ENCODE measurements around the gene MROH8.
A peak's percentile ranks its signal among the peaks of the same experiment; 100 is the strongest.

Gene MROH8

DNA sequence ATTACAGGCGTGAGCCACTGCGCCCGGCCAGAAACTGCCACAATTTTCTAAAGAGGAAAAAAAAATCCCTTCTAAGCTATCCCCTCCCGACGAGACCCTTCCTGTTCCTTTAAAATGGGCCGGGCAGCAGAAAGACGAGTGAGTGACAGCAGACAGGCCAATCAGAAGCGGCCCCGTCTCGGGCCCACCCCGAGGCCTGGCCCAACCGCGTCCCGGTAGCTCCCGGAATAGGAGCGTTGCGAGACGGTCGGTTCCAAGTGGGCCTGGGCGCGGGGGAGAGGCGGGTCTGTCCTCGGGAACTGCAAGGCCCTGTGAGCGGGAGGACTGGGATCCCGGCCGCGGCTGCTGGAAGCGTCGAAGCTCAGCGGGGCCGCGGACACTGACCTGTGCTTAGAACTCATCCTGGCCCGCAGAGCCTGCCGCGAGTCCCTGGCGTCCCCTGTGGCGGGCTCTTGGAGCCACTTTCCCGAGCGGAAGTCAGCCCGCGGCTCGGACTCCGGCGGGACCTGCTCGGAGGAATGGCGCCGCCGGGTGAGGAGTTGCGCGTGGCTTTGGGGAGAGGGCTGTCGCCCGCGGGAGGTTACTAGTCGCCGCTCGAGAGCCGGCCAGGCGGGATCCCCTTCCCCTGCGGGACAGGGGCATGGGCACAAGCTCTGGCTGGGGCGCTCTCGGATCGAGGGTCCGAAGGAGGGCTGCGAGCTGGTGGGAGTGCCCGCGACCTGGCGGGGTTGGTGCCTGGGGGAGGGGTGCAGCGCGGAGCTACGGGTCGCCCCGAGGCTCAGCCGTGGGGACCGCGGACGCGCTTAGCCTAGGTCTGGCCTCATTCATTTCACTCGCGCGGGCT, at the start of gene MROH8, which contains the start of gene RPN2:
Gene MROH8, minus strand, starts transcription at position 710 of the 844 bp plus-strand sequence.
Gene RPN2, plus strand, starts transcription at position 492 of the 844 bp plus-strand sequence. Its CDS starts 27 bp downstream, at position 519.
- H3K27ac Mint-ChIP-seq, result peak within 1 kb of the TSS; percentile 98
- H3K9me3 Mint-ChIP-seq, result no peaks in the 10 kb centered on the region
- peaks cover 3% of the 10 kb centered on the region for H3K36me3 Mint-ChIP-seq
- peak within 1 kb of the TSS; percentile 96 for H3K4me3 Mint-ChIP-seq
- H3K27me3 Mint-ChIP-seq, result no peaks in the 10 kb centered on the region
- H3K4me1 Mint-ChIP-seq, result peaks cover 43% of the 10 kb centered on the region

DNA sequence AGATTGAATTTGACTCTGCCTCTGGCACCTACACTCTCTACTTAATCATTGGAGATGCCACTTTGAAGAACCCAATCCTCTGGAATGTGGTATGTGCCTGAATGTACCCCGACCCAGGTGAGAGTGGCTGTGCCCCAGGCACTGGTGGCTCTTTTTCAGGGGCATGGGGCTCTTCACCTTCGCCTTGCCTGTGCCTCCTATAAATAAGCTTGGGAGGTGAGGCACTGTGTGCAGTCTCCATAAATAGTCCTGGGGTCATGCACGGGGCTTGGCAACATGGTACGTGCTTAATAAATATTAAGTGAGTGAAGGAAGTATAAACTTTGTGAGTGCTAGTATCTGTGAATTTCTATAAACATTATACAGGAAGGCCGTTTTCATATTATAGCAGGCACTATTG, 49.3 kb upstream of the MROH8 start:
- Mint-ChIP-seq H3K4me1 (no peaks in the 10 kb centered on the region), H3K27ac (no peak overlapping the region), H3K4me3 (no peak overlapping the region), H3K27me3 (no peaks in the 10 kb centered on the region), H3K9me3 (no peaks in the 10 kb centered on the region), H3K36me3 (peaks cover 33% of the 10 kb centered on the region)

DNA sequence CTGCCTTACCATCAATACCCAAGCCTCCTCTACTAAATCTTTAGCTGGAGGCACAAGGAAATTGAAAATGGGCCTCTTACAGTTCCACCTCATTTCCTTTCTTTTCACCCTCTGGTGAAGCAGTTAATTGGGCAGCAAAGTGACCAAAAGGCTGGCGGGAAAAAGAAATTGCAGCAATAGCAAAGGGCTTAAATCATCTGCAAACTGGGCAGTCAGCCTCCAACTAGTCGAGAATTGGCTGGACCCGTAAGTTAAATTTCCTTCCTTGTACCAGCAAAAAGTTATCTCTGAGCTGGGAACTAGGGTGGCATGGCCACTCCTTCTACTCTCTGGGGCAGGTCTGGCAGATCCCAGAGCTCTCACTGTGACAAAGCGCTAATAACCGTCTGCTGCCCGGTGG, 48.7 kb upstream of the MROH8 start:
- Mint-ChIP-seq H3K27me3 (no peaks in the 10 kb centered on the region), H3K27ac (no peak overlapping the region), H3K4me3 (no peak overlapping the region), H3K4me1 (no peaks in the 10 kb centered on the region), H3K36me3 (peaks cover 33% of the 10 kb centered on the region), H3K9me3 (no peaks in the 10 kb centered on the region)

DNA sequence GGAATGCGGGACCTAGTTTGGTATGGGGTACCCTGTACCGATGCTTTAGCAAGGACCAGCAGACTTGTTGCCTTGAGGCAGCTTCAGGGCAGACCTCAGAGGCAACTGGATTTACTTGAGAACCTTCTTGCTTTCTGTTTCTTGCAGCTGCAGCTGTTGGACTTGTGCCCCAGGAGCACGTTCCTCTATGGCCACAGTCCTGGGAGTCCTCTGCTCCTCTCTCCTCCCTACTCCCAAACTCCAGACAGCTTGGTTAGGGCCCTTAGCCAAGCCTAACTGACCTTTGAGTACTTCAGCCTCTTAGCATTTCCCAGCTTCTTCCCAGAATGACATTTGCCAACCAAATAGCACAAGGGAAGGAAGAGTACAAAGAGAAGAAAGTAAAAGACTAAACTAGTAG, 47.5 kb upstream of the MROH8 start:
- peaks cover 28% of the 10 kb centered on the region for H3K36me3 Mint-ChIP-seq
- H3K9me3 Mint-ChIP-seq, result no peaks in the 10 kb centered on the region
- no peaks in the 10 kb centered on the region for H3K27me3 Mint-ChIP-seq
- H3K4me3 Mint-ChIP-seq, result no peak overlapping the region
- no peak overlapping the region for H3K27ac Mint-ChIP-seq
- no peaks in the 10 kb centered on the region for H3K4me1 Mint-ChIP-seq

DNA sequence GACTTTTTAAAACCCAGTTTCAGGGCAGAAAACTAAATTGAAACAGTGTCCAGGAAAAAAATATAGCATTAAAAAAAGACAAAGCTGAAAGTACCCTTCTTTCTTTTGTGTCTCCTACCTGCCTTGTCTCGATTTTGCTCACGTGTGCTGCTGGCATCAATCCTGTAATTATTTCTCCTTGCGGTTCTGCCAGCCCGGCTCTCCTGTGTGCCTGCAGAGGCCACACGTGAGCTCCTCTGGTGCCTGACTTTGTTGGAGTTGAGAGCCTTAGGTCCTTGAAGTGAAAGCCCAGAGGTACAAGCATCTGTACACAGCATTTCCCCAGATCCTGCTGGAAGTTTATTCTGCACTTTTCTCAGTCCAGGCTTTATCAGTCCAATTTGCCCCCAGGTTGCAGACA, 45.8 kb upstream of the MROH8 start:
- Mint-ChIP-seq H3K4me3 (no peak overlapping the region), H3K27me3 (no peaks in the 10 kb centered on the region), H3K36me3 (peaks cover 19% of the 10 kb centered on the region), H3K4me1 (no peaks in the 10 kb centered on the region), H3K27ac (no peak overlapping the region), H3K9me3 (no peaks in the 10 kb centered on the region)

DNA sequence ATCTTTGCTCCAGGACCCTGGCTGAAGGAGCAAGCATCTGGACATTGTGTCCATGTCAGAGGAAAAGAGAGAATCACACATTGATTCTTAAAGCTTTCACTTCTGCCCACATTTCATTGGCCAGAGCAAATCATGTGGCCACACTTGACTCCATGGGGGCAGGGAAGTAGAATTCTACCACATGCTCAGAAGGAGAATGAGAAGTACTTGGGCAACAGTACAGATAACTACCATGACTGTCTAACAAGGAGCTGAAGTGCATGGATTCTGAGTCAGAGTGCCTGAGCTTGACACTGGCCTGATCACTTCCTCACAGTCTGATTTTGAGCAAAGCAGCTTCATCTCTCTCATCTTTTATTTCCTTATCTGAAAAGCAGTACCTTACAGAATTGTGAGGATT, 43.7 kb upstream of the MROH8 start:
- Mint-ChIP-seq H3K36me3 (peaks cover 13% of the 10 kb centered on the region), H3K27ac (no peak overlapping the region), H3K27me3 (no peaks in the 10 kb centered on the region), H3K4me1 (no peaks in the 10 kb centered on the region), H3K4me3 (no peak overlapping the region), H3K9me3 (no peaks in the 10 kb centered on the region)

DNA sequence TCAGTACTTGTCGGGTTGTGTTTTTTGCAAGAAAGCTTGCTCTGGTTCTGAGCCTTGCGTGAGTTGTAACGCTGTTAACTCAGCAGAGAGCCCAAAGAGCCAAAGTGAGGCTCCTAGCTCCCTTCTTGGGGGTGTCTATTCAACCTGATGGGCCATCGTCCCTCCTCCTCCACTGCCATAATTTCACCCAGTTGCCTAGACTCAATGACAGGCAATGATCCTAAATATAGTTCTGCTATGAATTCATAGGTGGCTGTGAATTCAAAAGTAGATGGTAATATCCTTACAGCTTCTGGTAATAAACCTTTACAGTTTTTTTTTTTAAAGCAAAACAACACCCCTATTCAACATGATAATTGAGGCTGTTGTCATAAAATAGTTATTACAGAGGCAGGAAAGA, 42.7 kb upstream of the MROH8 start:
- peaks cover 13% of the 10 kb centered on the region for H3K36me3 Mint-ChIP-seq
- no peaks in the 10 kb centered on the region for H3K4me1 Mint-ChIP-seq
- H3K27me3 Mint-ChIP-seq, result no peaks in the 10 kb centered on the region
- no peak overlapping the region for H3K27ac Mint-ChIP-seq
- H3K9me3 Mint-ChIP-seq, result no peaks in the 10 kb centered on the region
- no peak overlapping the region for H3K4me3 Mint-ChIP-seq

DNA sequence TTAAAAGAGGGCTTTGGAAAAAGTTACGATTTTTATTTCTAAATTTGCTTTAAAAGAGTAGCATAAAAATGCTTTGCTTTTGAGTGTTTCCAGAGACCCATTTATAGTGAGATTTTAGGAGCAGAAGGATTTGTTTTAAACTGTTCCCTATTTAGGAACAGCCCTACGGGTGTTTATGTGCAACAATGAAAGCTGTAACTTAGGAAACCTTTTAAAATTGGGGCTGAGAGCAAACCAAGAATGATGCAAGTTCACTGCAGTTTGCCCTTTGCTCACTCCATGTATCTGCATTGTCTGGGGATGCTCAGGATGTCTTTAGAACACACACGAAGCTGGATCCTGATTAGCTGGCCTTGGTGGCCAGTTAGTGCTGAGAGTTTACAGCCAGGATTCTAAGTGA, 41.4 kb upstream of the MROH8 start:
- Mint-ChIP-seq H3K4me1 (no peaks in the 10 kb centered on the region), H3K27ac (no peak overlapping the region), H3K9me3 (no peaks in the 10 kb centered on the region), H3K27me3 (no peaks in the 10 kb centered on the region), H3K4me3 (no peak overlapping the region), H3K36me3 (peaks cover 15% of the 10 kb centered on the region)

DNA sequence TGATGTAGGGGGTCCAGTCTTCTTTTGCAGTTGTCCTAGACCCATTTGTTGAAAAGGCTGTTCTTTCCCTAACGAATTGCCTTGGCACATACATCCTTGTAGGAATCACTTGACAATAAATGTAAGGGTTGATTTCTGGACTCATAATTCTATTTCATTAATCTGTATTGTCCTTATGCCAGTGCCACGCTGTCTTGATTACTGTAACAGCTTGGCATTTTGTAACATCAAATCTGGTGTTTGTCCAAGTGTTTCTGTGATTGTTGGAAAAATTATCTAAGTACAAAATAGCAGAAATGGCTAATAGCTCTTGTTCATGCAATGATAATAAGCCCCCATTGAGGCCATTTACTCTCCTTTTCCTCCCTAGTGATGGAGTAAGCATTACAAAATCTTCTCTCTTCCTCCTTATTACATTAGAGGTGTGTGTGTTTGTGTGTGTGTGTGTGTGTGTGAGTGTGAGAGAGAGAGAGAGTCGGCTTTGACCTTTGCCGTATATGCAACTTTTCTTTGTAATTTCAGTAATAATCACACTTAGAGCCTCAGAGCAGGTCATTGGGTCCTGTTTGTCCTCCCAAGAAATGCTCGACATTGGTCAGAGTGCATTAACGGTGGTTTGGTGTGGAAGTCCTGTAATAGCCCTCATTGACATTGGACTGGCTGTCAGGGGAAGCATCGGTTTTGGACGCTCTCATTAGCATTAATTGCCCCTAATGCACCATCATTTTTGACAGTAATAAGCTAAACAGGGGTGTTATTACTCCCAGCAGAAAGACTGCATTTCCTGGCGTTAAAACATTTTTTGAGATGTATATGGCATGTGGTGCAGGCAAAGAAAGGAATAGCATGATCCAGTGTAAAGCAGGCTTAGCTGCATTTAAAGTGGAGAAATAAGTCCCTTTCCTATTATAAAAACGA, 40.7 kb upstream of the MROH8 start:
- Mint-ChIP-seq H3K36me3 (peaks cover 13% of the 10 kb centered on the region), H3K4me1 (peaks cover 3% of the 10 kb centered on the region), H3K9me3 (no peaks in the 10 kb centered on the region), H3K4me3 (no peak overlapping the region), H3K27me3 (no peaks in the 10 kb centered on the region), H3K27ac (no peak overlapping the region)

DNA sequence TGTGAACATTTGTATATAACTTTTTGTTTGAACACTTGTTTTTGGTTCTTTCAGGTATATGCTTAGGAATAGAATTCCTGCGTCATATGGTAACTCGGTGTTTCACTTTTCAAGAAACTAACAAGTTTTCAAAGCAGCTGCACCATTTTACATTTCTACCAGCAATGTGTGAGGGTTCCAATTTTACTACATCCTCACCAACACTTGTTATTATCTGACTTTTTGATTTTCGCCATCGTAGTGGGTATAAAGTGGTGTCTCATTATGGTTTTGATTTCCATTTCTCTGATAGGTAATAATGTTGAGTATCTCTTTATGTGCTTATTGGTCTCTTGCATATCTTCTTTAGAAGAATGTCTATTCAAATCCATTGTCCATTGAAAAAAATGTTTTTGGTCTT, 39.6 kb upstream of the MROH8 start:
- H3K4me3 Mint-ChIP-seq, result no peak overlapping the region
- peaks cover 7% of the 10 kb centered on the region for H3K36me3 Mint-ChIP-seq
- no peak overlapping the region for H3K27ac Mint-ChIP-seq
- no peaks in the 10 kb centered on the region for H3K27me3 Mint-ChIP-seq
- no peaks in the 10 kb centered on the region for H3K9me3 Mint-ChIP-seq
- peaks cover 3% of the 10 kb centered on the region for H3K4me1 Mint-ChIP-seq

DNA sequence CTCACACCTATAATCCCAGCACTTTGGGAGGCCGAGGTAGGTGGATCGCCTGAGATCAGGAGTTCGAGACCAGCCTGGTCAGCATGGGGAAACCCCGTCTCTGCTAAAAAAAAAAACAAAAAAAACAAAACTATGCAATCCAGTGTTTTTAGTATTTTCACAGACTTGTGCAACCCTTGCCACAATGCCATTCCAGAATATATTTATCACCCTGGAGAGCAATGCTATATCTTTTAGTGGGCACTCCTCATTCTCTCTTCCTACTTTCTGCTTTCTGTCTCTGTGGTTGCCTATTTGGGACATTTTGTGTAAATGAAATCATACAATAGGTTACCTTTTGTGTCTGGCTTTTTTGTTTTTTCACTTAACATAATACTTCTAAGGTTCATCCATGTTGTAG, 39.1 kb upstream of the MROH8 start:
- H3K36me3 Mint-ChIP-seq, result peaks cover 7% of the 10 kb centered on the region
- peaks cover 3% of the 10 kb centered on the region for H3K4me1 Mint-ChIP-seq
- no peaks in the 10 kb centered on the region for H3K27me3 Mint-ChIP-seq
- H3K9me3 Mint-ChIP-seq, result no peaks in the 10 kb centered on the region
- no peak overlapping the region for H3K27ac Mint-ChIP-seq
- no peak overlapping the region for H3K4me3 Mint-ChIP-seq

DNA sequence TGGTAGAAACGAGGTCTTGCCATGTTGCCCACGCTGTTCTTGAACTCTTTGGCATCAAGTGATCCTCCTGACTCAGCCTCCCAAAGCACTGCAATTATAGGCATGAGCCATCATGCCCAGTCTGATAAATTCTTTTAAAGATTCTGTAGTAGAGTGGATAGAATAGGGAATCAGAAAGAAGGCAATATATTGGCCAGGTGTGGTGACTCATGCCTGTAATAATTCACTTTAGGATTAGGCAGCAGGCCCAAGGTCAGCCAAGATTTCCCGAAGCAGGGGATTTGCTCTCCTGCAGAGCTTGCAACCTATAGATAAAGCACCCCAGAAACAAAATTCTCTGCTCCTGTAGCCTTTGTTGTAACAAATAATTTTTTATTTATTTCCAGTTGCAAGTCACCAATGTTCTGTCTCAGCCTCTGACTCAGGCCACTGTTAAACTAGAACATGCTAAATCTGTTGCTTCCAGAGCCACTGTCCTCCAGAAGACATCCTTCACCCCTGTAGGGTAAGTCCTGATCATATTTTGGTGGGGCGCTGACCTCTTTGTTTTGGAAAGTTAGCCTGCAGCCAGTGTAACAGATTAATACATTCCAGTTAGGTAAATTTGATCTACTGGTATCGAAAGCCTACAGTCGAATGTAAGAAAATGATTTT, 30.4 kb upstream of the MROH8 start:
- H3K27me3 Mint-ChIP-seq, result no peaks in the 10 kb centered on the region
- H3K27ac Mint-ChIP-seq, result no peak overlapping the region
- H3K4me3 Mint-ChIP-seq, result no peak overlapping the region
- peaks cover 10% of the 10 kb centered on the region for H3K36me3 Mint-ChIP-seq
- H3K9me3 Mint-ChIP-seq, result no peaks in the 10 kb centered on the region
- peaks cover 6% of the 10 kb centered on the region for H3K4me1 Mint-ChIP-seq

DNA sequence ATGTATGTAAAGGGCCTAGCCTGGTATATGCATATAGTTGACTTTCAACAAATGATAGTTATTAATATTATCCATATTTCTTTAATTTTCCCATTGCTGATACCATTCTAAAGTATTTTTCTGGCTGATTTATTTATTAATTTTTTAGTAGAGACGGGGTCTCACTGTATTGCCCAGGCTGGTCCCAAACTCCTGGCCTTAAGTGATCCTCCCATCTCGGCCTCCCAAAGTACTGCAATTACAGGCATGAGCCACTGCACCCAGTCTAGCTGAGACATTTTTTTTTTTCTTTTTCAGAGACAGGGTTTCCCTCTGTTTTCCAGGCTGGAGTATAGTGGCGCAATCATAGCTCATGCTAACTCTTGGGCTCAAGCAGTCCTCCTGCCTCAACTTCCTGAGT, 29.8 kb upstream of the MROH8 start:
- H3K27me3 Mint-ChIP-seq, result no peaks in the 10 kb centered on the region
- no peaks in the 10 kb centered on the region for H3K9me3 Mint-ChIP-seq
- peaks cover 11% of the 10 kb centered on the region for H3K36me3 Mint-ChIP-seq
- no peak overlapping the region for H3K4me3 Mint-ChIP-seq
- H3K27ac Mint-ChIP-seq, result no peak overlapping the region
- peaks cover 6% of the 10 kb centered on the region for H3K4me1 Mint-ChIP-seq

DNA sequence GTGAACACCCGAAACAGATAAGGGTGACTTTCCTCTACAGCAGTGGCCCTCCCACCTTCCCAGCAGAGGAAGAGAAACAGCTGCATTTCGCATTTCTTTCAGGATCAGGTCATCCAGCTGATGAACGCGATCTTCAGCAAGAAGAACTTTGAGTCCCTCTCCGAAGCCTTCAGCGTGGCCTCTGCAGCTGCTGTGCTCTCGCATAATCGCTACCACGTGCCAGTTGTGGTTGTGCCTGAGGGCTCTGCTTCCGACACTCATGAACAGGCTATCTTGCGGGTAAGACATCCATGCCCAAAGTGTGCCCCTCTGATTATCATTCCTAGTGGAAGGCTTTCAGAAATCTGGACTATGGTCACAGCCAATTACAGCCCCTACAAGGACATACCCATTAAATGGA, 27.8 kb upstream of the MROH8 start:
- Mint-ChIP-seq H3K27me3 (no peaks in the 10 kb centered on the region), H3K4me3 (no peak overlapping the region), H3K27ac (no peak overlapping the region), H3K4me1 (peaks cover 8% of the 10 kb centered on the region), H3K36me3 (peaks cover 12% of the 10 kb centered on the region), H3K9me3 (no peaks in the 10 kb centered on the region)

DNA sequence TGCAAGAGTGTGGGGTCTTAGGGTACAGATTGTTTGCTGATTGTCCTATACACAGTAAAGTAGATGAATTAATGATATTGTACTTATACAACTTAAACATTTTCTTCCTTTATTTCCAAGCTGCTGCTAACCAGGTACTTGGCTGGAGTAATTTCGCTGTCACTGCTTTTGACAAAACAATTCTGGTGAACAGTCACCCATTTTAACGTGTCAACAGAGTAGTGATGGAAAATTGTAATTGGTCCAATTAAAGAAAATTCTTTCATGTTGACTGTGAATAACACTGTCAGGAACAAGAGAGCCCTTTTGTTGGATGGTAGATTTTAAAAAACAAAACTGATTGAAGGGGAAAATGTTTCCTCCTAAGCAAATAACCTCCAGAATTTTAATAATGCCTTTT, 26.4 kb upstream of the MROH8 start:
- Mint-ChIP-seq H3K4me3 (no peak overlapping the region), H3K9me3 (no peaks in the 10 kb centered on the region), H3K27me3 (no peaks in the 10 kb centered on the region), H3K4me1 (peaks cover 16% of the 10 kb centered on the region), H3K36me3 (peaks cover 10% of the 10 kb centered on the region), H3K27ac (no peak overlapping the region)
